NCI-H2227 treated with DMSO at 0.1 percent for 48 hours (cell line): ENCODE results near the gene ZNF837.

Experiments
- DNase-seq: peaks from one replicate; lab custom pipeline; 2025; lab: John Stamatoyannopoulos, UW

ZNF837 gene

DNA sequence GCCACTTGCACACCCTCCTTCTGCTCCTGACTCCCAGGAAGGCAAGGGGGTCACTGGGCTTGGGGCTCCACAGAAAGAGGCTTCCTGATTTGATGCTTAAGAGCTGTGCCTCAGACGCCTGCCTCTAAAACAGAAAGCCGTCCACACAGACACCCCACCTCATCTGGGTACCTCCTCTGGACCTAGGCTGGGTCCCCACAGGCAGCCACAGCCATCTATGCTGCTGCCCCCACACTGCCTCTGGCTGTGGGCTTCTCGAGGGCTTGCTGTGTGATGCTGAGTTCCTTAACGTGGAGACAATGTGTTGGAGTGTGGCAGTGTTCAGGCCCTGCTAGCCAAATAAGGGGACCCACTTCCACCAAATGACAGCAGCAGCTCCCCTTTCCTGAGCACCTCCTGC lies 62.5 kb downstream of the ZNF837 start:
- DNase-seq: no peak
